Stimulated activated memory B cell treated with anti-CD40 and anti-IgM and Interleukin-4, amounts not matched to agents 10 μg/mL and 1 μg/mL and 100 μg/mL, for 72 hours (primary cell): ENCODE results near the gene PTGES2.

Experiments used
- ATAC-seq: fragments of 150-1000 bp; cut with Tn5 transposase; 2 replicates; pipeline ENCODE4 v1.10.0; 2021
- H3K27ac Mint-ChIP-seq: one replicate; pipeline ENCODE4 v1.8.0; 2022; ENCODE audit warnings: mild to moderate bottlenecking, mixed read lengths
- H3K27me3 Mint-ChIP-seq: one replicate; pipeline ENCODE4 v1.8.0; 2022; ENCODE audit warnings: mixed read lengths
- H3K36me3 Mint-ChIP-seq: one replicate; pipeline ENCODE4 v1.8.0; 2022; ENCODE audit warnings: mixed read lengths
- H3K4me1 Mint-ChIP-seq: one replicate; pipeline ENCODE4 v1.8.0; 2022; ENCODE audit warnings: mixed read lengths
- H3K4me3 Mint-ChIP-seq: one replicate; pipeline ENCODE4 v1.8.0; 2022; ENCODE audit warnings: mild to moderate bottlenecking, moderate library complexity, mixed read lengths
- H3K9me3 Mint-ChIP-seq: one replicate; pipeline ENCODE4 v1.8.0; 2022; ENCODE audit warnings: mixed read lengths

The PTGES2 gene

GRCh38 chr9:128098297-128099230 is 29.0 kb downstream of the PTGES2 start:
- H3K4me3 Mint-ChIP-seq, result no peak overlapping the region
- no peak for ATAC-seq
- H3K36me3 Mint-ChIP-seq, result peaks cover 19% of the 10 kb centered on the region
- peaks cover 21% of the 10 kb centered on the region for H3K4me1 Mint-ChIP-seq
- no peaks in the 10 kb centered on the region for H3K27me3 Mint-ChIP-seq
- no peak overlapping the region for H3K27ac Mint-ChIP-seq
- no peaks in the 10 kb centered on the region for H3K9me3 Mint-ChIP-seq

- no peak for ATAC-seq
- peaks cover 30% of the 10 kb centered on the region for H3K4me1 Mint-ChIP-seq
- no peak overlapping the region for H3K27ac Mint-ChIP-seq
- H3K9me3 Mint-ChIP-seq, result no peaks in the 10 kb centered on the region
- no peaks in the 10 kb centered on the region for H3K27me3 Mint-ChIP-seq
- peaks cover 11% of the 10 kb centered on the region for H3K36me3 Mint-ChIP-seq
- H3K4me3 Mint-ChIP-seq, result no peak overlapping the region
These were observed 29.8 kb downstream of the PTGES2 start for GRCh38 chr9:128097543-128098296.

- Mint-ChIP-seq H3K4me1 (peaks cover 38% of the 10 kb centered on the region), H3K9me3 (no peaks in the 10 kb centered on the region), H3K27ac (no peak overlapping the region), H3K4me3 (no peak overlapping the region), H3K27me3 (no peaks in the 10 kb centered on the region), H3K36me3 (peaks cover 2% of the 10 kb centered on the region)
- no peak for ATAC-seq
These were observed 30.7 kb downstream of the PTGES2 start for GRCh38 chr9:128096616-128097536.

- Mint-ChIP-seq H3K36me3 (no peaks in the 10 kb centered on the region), H3K4me1 (peaks cover 43% of the 10 kb centered on the region)
These were observed 32.5 kb downstream of the PTGES2 start for GRCh38 chr9:128094950-128095544.

GRCh38 chr9:128094166-128094949 is 33.2 kb downstream of the PTGES2 start:
- Mint-ChIP-seq H3K36me3 (no peaks in the 10 kb centered on the region), H3K9me3 (no peaks in the 10 kb centered on the region), H3K4me1 (peaks cover 43% of the 10 kb centered on the region), H3K4me3 (peak overlapping the region; percentile 77), H3K27me3 (no peaks in the 10 kb centered on the region), H3K27ac (peak overlapping the region; percentile 93)
- peak; percentile 99 for ATAC-seq

More at GRCh38 chr9:128094950-128095544, 32.5 kb downstream of the PTGES2 start:
- Mint-ChIP-seq H3K27ac (peak overlapping the region; percentile 93), H3K4me3 (peak overlapping the region; percentile 77), H3K27me3 (no peaks in the 10 kb centered on the region), H3K9me3 (no peaks in the 10 kb centered on the region)
- ATAC-seq, result no peak

GRCh38 chr9:128093011-128093410 is 34.5 kb downstream of the PTGES2 start:
- no peak for ATAC-seq
- H3K4me1 Mint-ChIP-seq, result peaks cover 44% of the 10 kb centered on the region
- peak overlapping the region; percentile 93 for H3K27ac Mint-ChIP-seq
- H3K36me3 Mint-ChIP-seq, result peaks cover under 1% of the 10 kb centered on the region
- H3K4me3 Mint-ChIP-seq, result no peak overlapping the region
- no peaks in the 10 kb centered on the region for H3K27me3 Mint-ChIP-seq
- H3K9me3 Mint-ChIP-seq, result no peaks in the 10 kb centered on the region

GRCh38 chr9:128092199-128092977 is 35.1 kb downstream of the PTGES2 start:
- Mint-ChIP-seq H3K36me3 (peaks cover 7% of the 10 kb centered on the region), H3K9me3 (no peaks in the 10 kb centered on the region), H3K4me3 (no peak overlapping the region), H3K4me1 (peaks cover 50% of the 10 kb centered on the region), H3K27ac (peak overlapping the region; percentile 93), H3K27me3 (no peaks in the 10 kb centered on the region)
- ATAC-seq, result no peak

GRCh38 chr9:128091571-128091970 is 36.0 kb downstream of the PTGES2 start:
- no peak overlapping the region for H3K4me3 Mint-ChIP-seq
- H3K4me1 Mint-ChIP-seq, result peaks cover 52% of the 10 kb centered on the region

GRCh38 chr9:128091144-128091543 is 36.4 kb downstream of the PTGES2 start:
- no peaks in the 10 kb centered on the region for H3K27me3 Mint-ChIP-seq
- peaks cover 52% of the 10 kb centered on the region for H3K4me1 Mint-ChIP-seq
- H3K9me3 Mint-ChIP-seq, result no peaks in the 10 kb centered on the region
- H3K4me3 Mint-ChIP-seq, result no peak overlapping the region
- no peak for ATAC-seq
- H3K27ac Mint-ChIP-seq, result no peak overlapping the region
- H3K36me3 Mint-ChIP-seq, result peaks cover 10% of the 10 kb centered on the region

More at GRCh38 chr9:128091571-128091970, 36.0 kb downstream of the PTGES2 start:
- H3K9me3 Mint-ChIP-seq, result no peaks in the 10 kb centered on the region
- no peak overlapping the region for H3K27ac Mint-ChIP-seq
- no peaks in the 10 kb centered on the region for H3K27me3 Mint-ChIP-seq
- H3K36me3 Mint-ChIP-seq, result peaks cover 10% of the 10 kb centered on the region
- ATAC-seq, result no peak

- H3K9me3 Mint-ChIP-seq, result no peaks in the 10 kb centered on the region
- H3K27ac Mint-ChIP-seq, result no peak overlapping the region
- no peak overlapping the region for H3K4me3 Mint-ChIP-seq
These were observed 38.2 kb downstream of the PTGES2 start for GRCh38 chr9:128089299-128089698.

GRCh38 chr9:128088253-128088945 is 39.1 kb downstream of the PTGES2 start:
- H3K27ac Mint-ChIP-seq, result no peak overlapping the region
- no peaks in the 10 kb centered on the region for H3K27me3 Mint-ChIP-seq

More at GRCh38 chr9:128089299-128089698, 38.2 kb downstream of the PTGES2 start:
- Mint-ChIP-seq H3K36me3 (peaks cover 15% of the 10 kb centered on the region), H3K27me3 (no peaks in the 10 kb centered on the region), H3K4me1 (peaks cover 46% of the 10 kb centered on the region)
- no peak for ATAC-seq

GRCh38 chr9:128087262-128087661 is 40.3 kb downstream of the PTGES2 start:
- no peak for ATAC-seq
- H3K27me3 Mint-ChIP-seq, result no peaks in the 10 kb centered on the region
- H3K9me3 Mint-ChIP-seq, result no peaks in the 10 kb centered on the region
- no peak overlapping the region for H3K27ac Mint-ChIP-seq
- peaks cover 22% of the 10 kb centered on the region for H3K36me3 Mint-ChIP-seq
- H3K4me3 Mint-ChIP-seq, result no peak overlapping the region
- peaks cover 34% of the 10 kb centered on the region for H3K4me1 Mint-ChIP-seq

More at GRCh38 chr9:128088253-128088945, 39.1 kb downstream of the PTGES2 start:
- H3K4me3 Mint-ChIP-seq, result no peak overlapping the region
- no peaks in the 10 kb centered on the region for H3K9me3 Mint-ChIP-seq
- peaks cover 44% of the 10 kb centered on the region for H3K4me1 Mint-ChIP-seq
- no peak for ATAC-seq
- H3K36me3 Mint-ChIP-seq, result peaks cover 21% of the 10 kb centered on the region

GRCh38 chr9:128085943-128086342 is 41.6 kb downstream of the PTGES2 start:
- Mint-ChIP-seq H3K27ac (no peak overlapping the region), H3K4me3 (no peak overlapping the region), H3K36me3 (peaks cover 35% of the 10 kb centered on the region), H3K27me3 (no peaks in the 10 kb centered on the region), H3K4me1 (peaks cover 39% of the 10 kb centered on the region), H3K9me3 (no peaks in the 10 kb centered on the region)
- no peak for ATAC-seq
